Stimulated activated naive CD8-positive, alpha-beta T cell treated with anti-CD3 and anti-CD28 coated beads, Interleukin-15, Interleukin-2, amounts not matched to agents 100 ng/mL and 50 ng/mL, for 24 hours (primary cell): ENCODE data around the gene KCNN4.
"Not testable (repeated sequence)": the region's sequence is repeated elsewhere in the genome, so short reads cannot be mapped to it uniquely, and the experiment has no call there.

Experiments used
- H3K27ac Mint-ChIP-seq: one replicate; pipeline ENCODE4 v1.8.0; 2021; ENCODE audit warnings: mild to moderate bottlenecking, mixed read lengths
- H3K27me3 Mint-ChIP-seq: one replicate; pipeline ENCODE4 v1.8.0; 2021; ENCODE audit warnings: mixed read lengths
- H3K36me3 Mint-ChIP-seq: one replicate; pipeline ENCODE4 v1.8.0; 2021; ENCODE audit warnings: low read depth, mixed read lengths
- H3K4me1 Mint-ChIP-seq: one replicate; pipeline ENCODE4 v1.8.0; 2021; ENCODE audit warnings: low read depth, mixed read lengths
- H3K4me3 Mint-ChIP-seq: one replicate; pipeline ENCODE4 v1.8.0; 2021; ENCODE audit warnings: mild to moderate bottlenecking, mixed read lengths
- H3K9me3 Mint-ChIP-seq: one replicate; pipeline ENCODE4 v1.8.0; 2021; ENCODE audit warnings: mixed read lengths

Gene KCNN4

DNA sequence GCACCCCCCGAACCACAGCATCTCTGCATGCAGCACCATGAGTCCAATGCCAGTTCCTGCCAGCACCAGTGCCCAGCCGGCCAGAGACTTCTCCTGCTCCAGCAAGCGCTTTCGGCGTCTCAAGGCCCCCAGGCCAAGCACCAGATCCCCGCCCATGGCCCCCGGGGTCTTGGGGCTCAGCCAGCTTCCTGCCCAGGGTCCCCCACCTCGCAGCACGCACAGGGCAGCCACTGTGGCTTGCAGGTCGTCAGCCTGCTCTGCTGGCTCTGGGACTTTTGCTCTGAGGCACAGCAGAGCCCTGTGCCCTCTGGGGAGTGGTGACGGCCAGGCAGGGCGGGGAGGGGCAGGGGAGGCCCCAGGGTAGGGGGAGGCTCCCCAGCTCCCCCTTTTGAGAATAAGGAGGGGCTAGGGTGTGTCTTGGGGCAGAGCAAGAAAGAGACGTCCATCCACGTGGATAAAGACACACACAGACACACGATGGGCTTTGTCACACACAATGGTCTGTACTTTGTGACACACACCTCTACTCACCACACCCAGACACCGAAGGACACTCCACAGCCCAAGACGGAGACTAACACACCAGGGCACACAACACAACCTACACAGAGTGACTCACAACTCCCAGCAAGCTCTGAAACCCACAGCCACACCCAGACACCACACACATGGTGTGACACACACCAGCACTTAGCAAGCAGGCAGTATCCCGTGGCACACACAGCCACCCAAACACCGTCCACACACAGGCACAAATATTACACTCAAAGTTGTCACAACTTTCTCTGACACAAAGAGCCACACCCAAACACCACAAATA, at the start of gene KCNN4:
Gene KCNN4, minus strand, starts transcription at position 268 of the 820 bp plus-strand sequence. Its CDS starts 112 bp downstream, at position 156.
- peak within 1 kb of the TSS; percentile 95 for H3K27ac Mint-ChIP-seq
- H3K36me3 Mint-ChIP-seq: peaks cover 29% of the 10 kb centered on the region
- peaks cover 78% of the 10 kb centered on the region for H3K4me1 Mint-ChIP-seq
- peak within 1 kb of the TSS; percentile 86 for H3K4me3 Mint-ChIP-seq
- no peaks in the 10 kb centered on the region for H3K9me3 Mint-ChIP-seq
- H3K27me3 Mint-ChIP-seq: no peaks in the 10 kb centered on the region

DNA sequence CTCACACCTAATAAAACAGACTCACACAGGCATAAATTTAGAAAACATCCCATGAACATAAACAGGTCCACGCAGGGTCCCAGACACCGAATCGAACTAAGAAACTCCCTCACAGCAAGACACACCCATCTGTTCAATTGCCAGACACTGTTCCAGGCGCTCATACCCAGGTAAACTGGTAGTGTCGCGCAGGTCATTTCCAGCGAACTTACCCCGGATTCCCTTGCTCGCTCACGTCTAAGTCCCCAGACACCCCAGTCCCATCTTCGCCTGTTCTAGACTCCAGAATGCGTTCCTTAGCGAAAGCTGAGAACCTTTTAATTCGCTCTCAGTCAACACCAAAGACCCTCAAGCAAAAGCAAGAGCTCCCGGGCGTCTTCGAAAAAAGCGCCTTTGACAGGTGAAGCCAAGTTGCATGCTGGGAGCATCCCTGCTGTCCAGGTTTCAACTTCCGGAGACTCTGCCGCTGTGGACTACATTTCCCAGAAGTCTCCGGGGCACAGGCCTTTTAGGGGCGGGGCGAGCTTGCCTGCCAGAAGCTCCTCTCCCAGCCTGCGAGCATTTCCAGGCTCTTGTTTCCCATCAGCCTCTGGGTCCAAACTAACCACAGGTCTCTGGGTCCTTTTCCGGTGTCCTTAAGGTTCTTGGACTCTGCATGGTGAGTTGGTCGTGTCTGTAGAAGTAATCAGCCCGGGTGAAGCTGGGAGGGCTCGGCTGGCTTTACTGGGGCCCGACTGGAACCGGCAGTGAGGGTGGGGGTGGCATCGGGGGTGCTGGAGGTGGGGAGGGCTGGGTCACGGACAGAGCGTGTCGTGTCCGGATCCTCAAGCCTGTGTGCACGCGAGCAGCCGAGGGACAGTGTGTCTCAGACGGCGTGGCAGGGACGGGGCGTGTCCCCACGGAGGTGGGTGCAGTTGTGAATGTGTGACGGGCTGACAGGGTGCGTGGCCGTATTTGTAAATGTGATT, 46.3 kb upstream of the KCNN4 start, which contains the start of gene ZNF283:
Gene ZNF283, plus strand, starts transcription at position 535 of the 968 bp plus-strand sequence. CDS start 6,184 bp downstream, outside the sequence.
- Mint-ChIP-seq H3K4me3 (peak within 1 kb of the TSS; percentile 88), H3K27ac (peak within 1 kb of the TSS; percentile 72), H3K36me3 (peaks cover 37% of the 10 kb centered on the region), H3K27me3 (peaks cover 25% of the 10 kb centered on the region), H3K4me1 (peaks cover 15% of the 10 kb centered on the region), H3K9me3 (peaks cover 18% of the 10 kb centered on the region)

DNA sequence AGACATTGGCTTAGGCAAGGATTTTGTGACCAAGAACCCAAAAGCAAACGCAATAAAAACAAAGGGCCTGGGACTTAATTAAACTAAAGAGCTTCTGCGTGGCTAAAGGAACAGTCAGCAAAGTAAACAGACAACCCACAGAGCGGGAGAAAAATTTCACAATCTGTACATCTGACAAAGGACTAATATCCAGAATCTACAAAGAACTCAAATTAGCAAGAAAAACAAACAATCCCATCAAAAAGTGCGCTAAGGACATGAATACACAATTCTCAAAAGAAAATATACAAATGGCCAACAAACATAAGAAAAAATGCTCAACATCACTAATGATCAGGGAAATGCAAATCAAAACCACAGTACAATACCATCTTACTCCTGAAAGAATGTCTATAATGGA, 43.8 kb upstream of the KCNN4 start:
- not testable (repeated sequence) for H3K4me3 Mint-ChIP-seq, H3K27ac Mint-ChIP-seq
- Mint-ChIP-seq H3K9me3 (peaks cover 11% of the 10 kb centered on the region), H3K27me3 (peaks cover 46% of the 10 kb centered on the region), H3K4me1 (peaks cover 25% of the 10 kb centered on the region), H3K36me3 (peaks cover 17% of the 10 kb centered on the region)

DNA sequence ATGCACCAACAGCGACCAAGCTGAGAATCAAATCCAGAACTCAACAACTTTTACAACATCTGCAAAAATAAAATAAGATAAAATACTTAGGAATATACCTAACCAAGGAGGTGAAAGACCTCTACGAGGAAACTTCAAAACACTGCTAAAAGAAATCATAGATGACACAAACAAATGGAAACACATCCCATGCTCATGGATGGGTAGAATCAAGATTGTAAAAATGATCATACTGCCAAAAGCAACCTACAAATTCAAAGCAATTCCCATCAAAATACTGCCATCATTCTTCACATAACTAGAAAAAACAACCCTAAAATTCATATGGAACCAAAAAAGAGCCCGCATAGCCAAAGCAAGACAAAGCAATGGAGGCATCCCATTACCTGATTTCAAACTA, 43.1 kb upstream of the KCNN4 start:
- H3K4me3 Mint-ChIP-seq, H3K27ac Mint-ChIP-seq: not testable (repeated sequence)
- H3K4me1 Mint-ChIP-seq: peaks cover 25% of the 10 kb centered on the region
- peaks cover 11% of the 10 kb centered on the region for H3K9me3 Mint-ChIP-seq
- H3K36me3 Mint-ChIP-seq: peaks cover 11% of the 10 kb centered on the region
- H3K27me3 Mint-ChIP-seq: peaks cover 50% of the 10 kb centered on the region

DNA sequence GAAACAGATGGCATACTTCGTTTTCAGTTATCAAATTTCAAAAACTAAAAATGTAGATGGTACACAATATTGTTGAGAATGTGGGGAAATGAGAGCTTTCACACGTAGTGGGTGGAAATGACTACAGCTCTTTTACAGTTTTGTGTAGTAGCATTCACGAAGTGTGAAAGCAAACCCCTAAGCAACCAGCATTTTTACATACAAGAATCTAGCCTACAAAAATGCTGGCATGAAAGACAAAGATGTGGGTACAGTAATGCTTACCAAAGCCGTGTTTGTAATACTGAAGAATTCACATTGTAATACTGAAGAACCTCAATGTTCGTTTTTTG, 40.1 kb upstream of the KCNN4 start:
- H3K27ac Mint-ChIP-seq: no peak overlapping the region
- H3K36me3 Mint-ChIP-seq: no peaks in the 10 kb centered on the region
- H3K27me3 Mint-ChIP-seq: peaks cover 56% of the 10 kb centered on the region
- peaks cover 1% of the 10 kb centered on the region for H3K9me3 Mint-ChIP-seq
- peak overlapping the region; percentile 79 for H3K4me3 Mint-ChIP-seq
- peaks cover 9% of the 10 kb centered on the region for H3K4me1 Mint-ChIP-seq

DNA sequence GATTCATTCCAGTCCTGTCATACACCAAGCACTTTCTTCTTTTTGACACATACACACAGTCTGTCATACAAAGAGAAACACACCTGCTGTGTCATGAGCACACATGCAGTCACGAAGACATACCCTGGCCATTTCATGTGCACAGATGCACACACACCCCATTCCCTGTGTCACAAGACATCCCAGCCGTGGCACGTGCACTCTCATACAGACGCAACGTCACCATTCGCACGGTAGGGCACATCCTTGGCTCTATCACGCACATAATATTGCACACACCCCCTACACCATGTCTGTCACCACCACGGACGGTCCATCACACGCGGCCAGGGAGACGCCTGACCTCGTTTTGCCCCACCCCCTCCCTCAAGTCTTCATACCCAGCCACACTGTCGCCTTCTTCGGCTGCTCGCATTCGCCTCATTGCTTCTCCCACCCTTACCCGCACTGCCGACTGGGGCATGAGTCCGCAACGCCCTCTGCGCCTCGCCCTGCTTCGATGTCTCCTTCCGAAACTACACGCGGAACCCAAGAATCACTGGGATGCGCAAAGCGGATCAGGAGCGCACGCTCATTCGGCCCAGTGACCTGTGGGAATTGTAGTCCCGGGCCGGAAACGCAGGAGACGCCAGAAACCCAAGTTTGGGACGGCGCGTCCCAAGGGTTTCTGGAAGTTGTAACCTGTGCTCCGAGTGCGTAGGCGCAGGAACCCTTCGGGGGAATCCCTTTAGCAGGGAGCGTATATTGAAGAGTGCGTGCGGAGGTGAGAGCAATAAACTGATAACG, 39.5 kb upstream of the KCNN4 start:
- H3K27ac Mint-ChIP-seq: peak overlapping the region; percentile 41
- peaks cover 9% of the 10 kb centered on the region for H3K4me1 Mint-ChIP-seq
- H3K9me3 Mint-ChIP-seq: no peaks in the 10 kb centered on the region
- H3K36me3 Mint-ChIP-seq: no peaks in the 10 kb centered on the region
- peak overlapping the region; percentile 79 for H3K4me3 Mint-ChIP-seq
- peaks cover 55% of the 10 kb centered on the region for H3K27me3 Mint-ChIP-seq

DNA sequence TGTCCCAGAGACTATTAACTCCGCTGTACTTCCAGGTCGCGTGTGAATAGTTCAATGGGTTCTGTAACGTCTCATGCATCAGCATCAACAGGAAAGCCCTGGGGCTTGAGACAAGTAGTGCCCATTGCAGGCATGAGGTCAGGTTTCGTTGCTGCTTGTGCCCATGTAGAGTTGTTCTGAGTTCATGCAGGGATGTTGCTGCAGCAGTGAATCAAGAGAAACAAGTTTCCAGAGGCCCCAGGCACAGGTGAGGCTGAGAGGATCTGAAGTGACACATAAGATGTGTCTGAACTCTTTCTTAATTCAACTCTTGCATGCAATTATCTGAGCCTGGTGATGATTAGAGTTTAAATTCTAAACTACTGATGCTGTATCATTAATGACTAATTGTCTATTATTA, 37.7 kb upstream of the KCNN4 start:
- no peaks in the 10 kb centered on the region for H3K36me3 Mint-ChIP-seq
- H3K9me3 Mint-ChIP-seq: no peaks in the 10 kb centered on the region
- H3K4me1 Mint-ChIP-seq: peaks cover 9% of the 10 kb centered on the region
- no peak overlapping the region for H3K27ac Mint-ChIP-seq
- no peak overlapping the region for H3K4me3 Mint-ChIP-seq
- peaks cover 46% of the 10 kb centered on the region for H3K27me3 Mint-ChIP-seq

DNA sequence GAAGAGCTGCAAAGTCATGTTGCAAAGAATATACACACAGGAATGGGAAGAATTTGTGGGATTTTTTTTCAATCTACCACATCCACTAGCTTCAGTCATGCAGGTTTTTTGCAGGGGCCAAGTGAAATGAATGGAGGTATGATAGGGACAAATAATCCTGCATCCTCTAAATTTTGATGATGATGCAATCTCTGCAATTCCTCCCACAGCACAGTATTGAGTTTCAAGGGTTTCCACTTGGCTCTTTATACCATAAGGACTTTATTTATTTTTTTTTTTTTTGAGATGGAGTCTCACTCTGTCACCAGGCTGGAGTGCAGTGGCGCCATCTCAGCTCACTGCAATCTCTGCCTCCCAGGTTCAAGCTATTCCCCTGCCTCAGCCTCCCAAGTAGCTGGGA, 36.7 kb upstream of the KCNN4 start:
- not testable (repeated sequence) for H3K4me1 Mint-ChIP-seq, H3K4me3 Mint-ChIP-seq, H3K9me3 Mint-ChIP-seq, H3K36me3 Mint-ChIP-seq, H3K27ac Mint-ChIP-seq
- peaks cover 41% of the 10 kb centered on the region for H3K27me3 Mint-ChIP-seq

DNA sequence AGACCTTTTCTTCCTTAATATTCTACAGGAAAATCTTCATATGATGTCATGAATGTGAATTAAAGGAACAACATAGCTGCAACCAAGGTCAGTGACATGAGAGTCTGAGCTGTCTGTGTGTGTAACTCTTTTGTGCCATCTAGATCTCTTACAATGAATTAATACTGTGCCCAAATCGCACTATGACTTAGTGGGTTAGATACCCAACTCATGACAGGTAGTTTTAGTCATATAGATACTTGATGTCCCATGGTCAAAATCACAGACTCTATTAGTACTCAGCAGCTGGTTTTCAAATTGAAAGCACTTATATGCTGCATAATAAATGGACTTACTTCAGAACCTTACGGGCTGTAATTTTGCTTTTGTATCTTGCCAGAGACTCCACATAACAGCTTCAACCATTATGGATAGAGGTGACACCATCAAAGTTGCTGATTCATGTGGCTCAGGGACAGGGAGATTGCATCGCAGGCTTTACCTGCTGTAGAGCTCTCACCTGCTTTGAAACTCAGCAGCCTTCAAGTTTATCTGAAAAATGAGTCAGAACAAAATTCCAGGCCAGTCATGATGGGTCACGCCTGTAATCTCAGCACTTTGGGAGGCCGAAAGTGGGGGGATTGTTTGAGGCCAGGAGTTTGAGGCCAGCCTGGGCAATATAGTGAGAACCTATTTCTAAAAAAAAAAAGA, 34.0 kb upstream of the KCNN4 start:
- Mint-ChIP-seq H3K36me3 (no peaks in the 10 kb centered on the region), H3K27me3 (peaks cover 23% of the 10 kb centered on the region), H3K27ac (no peak overlapping the region), H3K9me3 (no peaks in the 10 kb centered on the region), H3K4me1 (no peaks in the 10 kb centered on the region), H3K4me3 (no peak overlapping the region)

DNA sequence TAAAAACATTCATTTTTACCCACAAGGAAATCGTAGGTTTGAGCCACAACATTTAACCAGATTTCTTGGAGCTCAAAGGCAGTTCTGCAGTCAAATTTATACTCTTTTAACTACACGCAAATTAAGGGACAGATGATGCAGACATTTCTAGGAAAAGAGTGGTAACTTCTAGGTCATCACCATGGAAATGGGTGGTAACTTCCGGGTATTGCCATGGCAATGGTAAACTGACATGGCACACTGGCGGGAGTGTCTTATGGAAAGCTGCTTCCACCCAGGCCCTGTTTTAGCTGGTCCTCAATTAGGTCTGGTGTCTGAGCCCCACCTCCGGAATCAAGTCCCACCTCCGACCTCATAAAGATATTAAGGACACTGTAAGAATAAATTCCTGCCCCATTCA, 31.9 kb upstream of the KCNN4 start:
- Mint-ChIP-seq H3K36me3 (no peaks in the 10 kb centered on the region), H3K4me3 (no peak overlapping the region), H3K4me1 (no peaks in the 10 kb centered on the region), H3K27ac (no peak overlapping the region), H3K9me3 (no peaks in the 10 kb centered on the region), H3K27me3 (peaks cover 19% of the 10 kb centered on the region)

DNA sequence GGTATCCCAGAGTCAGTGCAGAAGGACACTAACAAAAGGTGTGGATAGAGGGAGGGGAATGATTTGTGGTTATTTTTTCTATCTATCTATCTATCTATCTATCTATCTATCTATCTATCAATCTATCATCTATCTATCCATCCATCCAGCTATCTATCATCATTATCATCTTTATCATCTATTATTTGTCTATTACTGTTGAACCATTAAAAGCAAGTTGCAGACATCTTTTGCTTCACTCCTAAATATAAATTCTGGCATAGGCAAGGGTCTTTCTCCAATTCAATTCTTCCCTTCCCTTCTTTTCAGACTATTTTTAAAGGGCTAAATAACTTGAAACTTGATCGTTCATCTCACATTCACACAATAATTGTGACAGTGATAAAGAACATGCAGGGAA, 31.5 kb upstream of the KCNN4 start:
- H3K36me3 Mint-ChIP-seq: no peaks in the 10 kb centered on the region
- no peaks in the 10 kb centered on the region for H3K9me3 Mint-ChIP-seq
- H3K27me3 Mint-ChIP-seq: peaks cover 22% of the 10 kb centered on the region
- H3K4me3 Mint-ChIP-seq: no peak overlapping the region
- H3K4me1 Mint-ChIP-seq: no peaks in the 10 kb centered on the region
- no peak overlapping the region for H3K27ac Mint-ChIP-seq

DNA sequence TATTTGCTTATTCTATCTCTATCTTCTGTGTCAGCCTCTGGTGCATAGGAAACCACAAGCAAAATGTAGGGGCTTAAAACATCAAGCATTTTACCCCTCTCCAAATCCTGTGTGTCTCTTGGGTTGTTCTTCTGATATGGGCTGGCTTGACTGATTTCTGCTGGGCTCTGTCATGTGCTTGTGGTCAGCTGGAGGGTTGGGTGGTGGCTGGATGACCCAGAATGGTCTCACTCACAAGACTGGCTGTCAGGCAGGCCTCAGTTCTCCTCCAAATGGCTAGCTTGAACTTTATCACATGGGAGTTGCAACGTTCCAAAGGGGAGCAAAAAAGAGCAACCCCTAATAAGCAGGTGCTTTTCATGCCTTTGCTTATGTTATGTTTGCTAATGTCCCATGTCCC, 31.1 kb upstream of the KCNN4 start:
- H3K4me1 Mint-ChIP-seq: no peaks in the 10 kb centered on the region
- no peaks in the 10 kb centered on the region for H3K9me3 Mint-ChIP-seq
- no peaks in the 10 kb centered on the region for H3K36me3 Mint-ChIP-seq
- H3K27ac Mint-ChIP-seq: no peak overlapping the region
- H3K27me3 Mint-ChIP-seq: peaks cover 25% of the 10 kb centered on the region
- H3K4me3 Mint-ChIP-seq: no peak overlapping the region

DNA sequence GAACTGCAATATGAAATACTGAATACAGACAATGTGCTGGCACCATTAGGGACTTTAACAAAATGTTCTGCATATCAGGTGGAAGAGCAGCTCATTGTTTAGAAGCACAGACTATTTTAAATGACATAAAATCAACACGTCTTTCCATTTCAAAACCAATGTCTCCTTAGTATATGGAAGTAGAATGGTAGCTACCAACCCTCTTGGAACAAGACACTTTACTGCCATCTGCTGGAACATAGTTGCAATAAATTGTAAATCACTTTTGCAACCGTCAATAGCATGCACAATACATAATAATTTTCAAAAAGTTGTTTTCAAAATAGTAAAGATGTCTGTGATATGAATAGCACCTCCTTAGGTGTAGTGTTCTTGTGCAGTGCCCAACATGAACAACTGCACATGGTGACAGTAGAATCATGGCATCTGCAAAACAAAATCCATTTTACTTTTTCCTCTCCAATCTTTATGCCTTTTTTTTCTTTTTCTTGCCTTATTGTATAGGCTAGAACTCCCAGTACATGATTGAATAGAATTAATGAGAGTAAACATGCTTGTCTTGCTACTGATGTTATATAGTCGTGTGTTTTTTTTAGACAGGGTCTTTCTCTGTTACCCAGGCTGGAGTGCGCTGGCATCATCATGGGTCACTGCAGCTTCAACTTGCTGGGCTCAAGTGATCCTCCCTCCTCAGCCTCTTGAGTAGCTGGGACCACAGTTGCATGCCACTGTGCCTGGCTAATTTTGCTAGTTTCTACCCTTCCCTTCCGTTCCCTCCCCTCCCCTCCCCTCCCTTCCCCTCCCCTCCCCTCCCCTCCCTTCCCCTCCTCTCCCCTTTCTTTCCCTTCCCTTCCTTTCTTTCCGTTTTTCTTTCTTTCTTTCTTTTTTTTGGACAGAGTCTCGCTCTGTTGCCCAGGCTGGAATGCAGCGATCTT, 29.3 kb upstream of the KCNN4 start:
- no peaks in the 10 kb centered on the region for H3K36me3 Mint-ChIP-seq
- H3K9me3 Mint-ChIP-seq: no peaks in the 10 kb centered on the region
- no peak overlapping the region for H3K4me3 Mint-ChIP-seq
- no peak overlapping the region for H3K27ac Mint-ChIP-seq
- peaks cover 23% of the 10 kb centered on the region for H3K27me3 Mint-ChIP-seq
- no peaks in the 10 kb centered on the region for H3K4me1 Mint-ChIP-seq
